Heart left ventricle (tissue), 13 donors: ENCODE measurements around the gene HVCN1.
"Not testable (repeated sequence)": the region's sequence is repeated elsewhere in the genome, so short reads cannot be mapped to it uniquely, and the experiment has no call there.

Experiments used
- POLR2A ChIP-seq, 2 donors: fragments of 450-650 bp; IDR thresholded peaks; one replicate each; pipeline ENCODE4 v1.6.1; 2017; ENCODE audit warnings: antibody characterized with exemption in 2 of 2, mild to moderate bottlenecking in 2 of 2, moderate library complexity in 2 of 2
- TF ChIP-seq, protein P1 (sequence below), 12 donors: fragments of 200-600 bp; sonication (generic) in 4 of 12; IDR thresholded peaks; one replicate each; pipeline versions ENCODE4 v1.5.0 to v1.8.0; 2018 to 2022; ENCODE audit warnings: antibody characterized with exemption in 12 of 12, mild to moderate bottlenecking in 5 of 12
- donor health status: ischemic (EF 13 %, LVEDD 7.1; RV severe dilation, severe dysfunction).
- donor health status: DM: no; HTN: yes; CAD: no.
- donor health status: DM: no; HTN: no; CAD: no.
- donor health status: ischemic (EF 25% LVEDD 6.9; RV normal size, moderate dysfunction).
- donor health status: ischemic (EF 25% LVEDD 5.7; RV mildly dilated, moderate dysfunction).
- donor health status: ischemic (EF 35%, LVEDD 5.7; RV mildly dilated, moderate dysfunction).
- donor health status: nonischemic (EF 11% LVEDD 7.7; RV severe dilation, severe dysfunction).
- donor health status: DM: yes; HTN: yes; CAD: no.
- donor health status: PGD.
- donor health status: ischemic (EF 29% LVEDD 5.4; RV normal size, mild dysfunction).
- donor health status: nonischemic (EF 23%, LVEDD 6.1; RV moderate dilation, normal function).

DNA sequence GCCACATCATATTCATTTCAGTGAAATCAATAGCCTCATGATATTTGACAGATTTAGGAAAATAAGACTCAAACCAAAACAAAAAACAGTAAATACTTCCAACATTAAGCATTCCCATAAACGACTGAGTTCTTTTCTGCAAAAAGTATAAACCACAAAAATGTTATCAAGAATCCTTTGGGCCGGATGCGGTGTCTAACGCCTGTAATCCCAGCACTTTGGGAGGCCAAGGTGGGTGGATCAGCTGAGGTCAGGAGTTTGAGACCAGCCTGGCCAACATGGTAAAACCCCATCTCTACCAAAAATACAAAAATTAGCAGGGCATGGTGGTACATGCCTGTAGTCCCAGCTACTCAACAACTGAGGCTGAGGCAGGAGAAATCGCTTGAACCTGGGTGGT, 48.1 kb upstream of the HVCN1 start:
- TF ChIP-seq, protein P1, sequence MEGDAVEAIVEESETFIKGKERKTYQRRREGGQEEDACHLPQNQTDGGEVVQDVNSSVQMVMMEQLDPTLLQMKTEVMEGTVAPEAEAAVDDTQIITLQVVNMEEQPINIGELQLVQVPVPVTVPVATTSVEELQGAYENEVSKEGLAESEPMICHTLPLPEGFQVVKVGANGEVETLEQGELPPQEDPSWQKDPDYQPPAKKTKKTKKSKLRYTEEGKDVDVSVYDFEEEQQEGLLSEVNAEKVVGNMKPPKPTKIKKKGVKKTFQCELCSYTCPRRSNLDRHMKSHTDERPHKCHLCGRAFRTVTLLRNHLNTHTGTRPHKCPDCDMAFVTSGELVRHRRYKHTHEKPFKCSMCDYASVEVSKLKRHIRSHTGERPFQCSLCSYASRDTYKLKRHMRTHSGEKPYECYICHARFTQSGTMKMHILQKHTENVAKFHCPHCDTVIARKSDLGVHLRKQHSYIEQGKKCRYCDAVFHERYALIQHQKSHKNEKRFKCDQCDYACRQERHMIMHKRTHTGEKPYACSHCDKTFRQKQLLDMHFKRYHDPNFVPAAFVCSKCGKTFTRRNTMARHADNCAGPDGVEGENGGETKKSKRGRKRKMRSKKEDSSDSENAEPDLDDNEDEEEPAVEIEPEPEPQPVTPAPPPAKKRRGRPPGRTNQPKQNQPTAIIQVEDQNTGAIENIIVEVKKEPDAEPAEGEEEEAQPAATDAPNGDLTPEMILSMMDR (IDR thresholded peaks at IDR 0.05): not testable (repeated sequence)
- TF ChIP-seq POLR2A (IDR thresholded peaks at IDR 0.05): not testable (repeated sequence)
